Activated CD4-positive, alpha-beta T cell treated with anti-CD3 and anti-CD28 coated beads for 4 hours (primary cell): ENCODE measurements around the gene PEDS1.
"Not testable (repeated sequence)": the region's sequence is repeated elsewhere in the genome, so short reads cannot be mapped to it uniquely, and the experiment has no call there.

Source experiments
- DNase-seq, 2 donors: peaks; one replicate each; pipeline ENCODE4 v3.0.0-alpha.2; 2020

PEDS1 gene

GRCh38 chr20:50111829-50112495 lies 41.6 kb downstream of the PEDS1 start:
- DNase-seq, result no peak

- DNase-seq, result peak; percentile 33 to 44
Measured at GRCh38 chr20:50111120-50111828, 42.2 kb downstream of the PEDS1 start.

GRCh38 chr20:50110141-50111047 lies 43.1 kb downstream of the PEDS1 start:
- DNase-seq, result no peak

DNA sequence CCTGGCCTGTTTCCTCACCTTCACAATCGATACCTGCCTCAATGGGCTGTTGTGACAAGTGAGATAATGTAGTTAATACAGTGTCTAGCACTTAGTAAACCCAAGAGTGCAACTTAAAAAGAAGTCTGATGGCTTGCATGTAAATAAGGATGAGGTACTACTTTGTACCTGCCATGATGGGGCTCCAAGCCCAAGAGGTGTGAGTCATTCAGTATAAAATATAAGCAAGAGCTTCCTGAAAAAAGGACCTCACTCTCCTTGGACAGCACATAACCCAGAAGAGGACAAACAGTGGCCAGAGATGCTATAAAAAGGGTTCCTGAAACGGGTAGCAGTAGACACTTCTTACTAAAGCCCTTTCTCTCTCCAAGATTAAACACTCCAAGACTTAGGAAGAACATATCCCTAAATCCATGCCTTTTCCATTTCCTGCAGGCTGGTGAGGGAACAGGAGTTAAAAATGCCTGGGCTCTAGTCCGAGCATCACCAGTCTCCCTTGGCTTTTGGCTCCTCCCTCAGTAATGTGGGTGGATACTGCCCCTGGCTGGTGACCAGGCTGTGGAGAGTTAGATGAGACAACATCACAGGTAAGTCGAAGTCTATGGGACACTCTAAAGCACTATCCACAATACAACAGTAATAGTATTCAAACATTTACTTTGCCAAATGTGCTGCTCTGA lies 44.8 kb downstream of the PEDS1 start:
- DNase-seq, result no peak

GRCh38 chr20:50107796-50108331 lies 45.7 kb downstream of the PEDS1 start:
- no peak for DNase-seq

DNA sequence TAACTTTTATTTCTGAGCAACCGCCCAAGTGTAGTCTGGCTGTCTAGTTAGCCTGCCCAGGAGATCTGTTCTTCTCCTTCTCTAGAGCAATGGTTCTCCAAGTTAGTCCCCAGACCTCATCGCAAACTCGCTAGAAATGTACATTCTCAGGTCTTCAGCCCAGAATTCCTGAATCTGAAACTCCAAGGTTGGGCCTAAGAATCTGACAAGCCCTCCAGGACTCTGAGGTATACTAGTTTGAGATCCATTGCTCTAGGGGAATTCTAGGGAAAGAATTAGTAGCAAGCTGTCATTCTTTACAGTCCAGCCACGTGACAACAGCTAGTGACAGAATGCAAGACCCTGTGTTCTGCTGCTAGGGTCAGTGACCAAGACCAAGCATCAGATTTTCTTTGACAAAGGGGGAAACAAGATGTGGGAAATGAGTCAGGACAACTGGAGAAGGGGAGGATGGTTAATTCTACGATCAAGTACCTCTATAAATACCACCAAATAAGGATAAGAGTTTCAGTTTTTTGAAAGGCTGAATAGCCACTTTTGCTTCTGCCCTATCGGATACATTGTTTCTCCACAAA lies 46.4 kb downstream of the PEDS1 start:
- no peak for DNase-seq

- not testable (repeated sequence) for DNase-seq
Measured at GRCh38 chr20:50106669-50107068, 46.9 kb downstream of the PEDS1 start.
